Activated naive CD4-positive, alpha-beta T cell treated with anti-CD3 and anti-CD28 coated beads, Interleukin-2, amount 10 ng/mL, durations not matched to agents 7 days and 5 days (primary cell): Measurements from ENCODE around the gene CCDC154.

Experiments
- CTCF ChIA-PET: fragments of 350-600 bp; sonication (Branson Sonifier 250); formaldehyde crosslinking; loops from one replicate; lab custom pipeline; 2021; ENCODE audit warnings: antibody characterized with exemption; lab: Charles Lee
- DNase-seq: peaks from one replicate; pipeline ENCODE4 v3.0.0-alpha.2; 2020
- H3K27ac Mint-ChIP-seq: one replicate; pipeline ENCODE4 v1.8.0; 2021; ENCODE audit warnings: mild to moderate bottlenecking, moderate library complexity, mixed read lengths
- H3K27me3 Mint-ChIP-seq: one replicate; pipeline ENCODE4 v1.8.0; 2021; ENCODE audit warnings: mild to moderate bottlenecking, mixed read lengths
- H3K36me3 Mint-ChIP-seq: one replicate; pipeline ENCODE4 v1.8.0; 2021; ENCODE audit warnings: mixed read lengths
- H3K4me1 Mint-ChIP-seq: one replicate; pipeline ENCODE4 v1.8.0; 2021; ENCODE audit warnings: mixed read lengths
- H3K4me3 Mint-ChIP-seq: one replicate; pipeline ENCODE4 v1.8.0; 2021; ENCODE audit warnings: mild to moderate bottlenecking, moderate library complexity, mixed read lengths
- H3K9me3 Mint-ChIP-seq: one replicate; pipeline ENCODE4 v1.8.0; 2021; ENCODE audit warnings: mixed read lengths

The CCDC154 gene

DNA sequence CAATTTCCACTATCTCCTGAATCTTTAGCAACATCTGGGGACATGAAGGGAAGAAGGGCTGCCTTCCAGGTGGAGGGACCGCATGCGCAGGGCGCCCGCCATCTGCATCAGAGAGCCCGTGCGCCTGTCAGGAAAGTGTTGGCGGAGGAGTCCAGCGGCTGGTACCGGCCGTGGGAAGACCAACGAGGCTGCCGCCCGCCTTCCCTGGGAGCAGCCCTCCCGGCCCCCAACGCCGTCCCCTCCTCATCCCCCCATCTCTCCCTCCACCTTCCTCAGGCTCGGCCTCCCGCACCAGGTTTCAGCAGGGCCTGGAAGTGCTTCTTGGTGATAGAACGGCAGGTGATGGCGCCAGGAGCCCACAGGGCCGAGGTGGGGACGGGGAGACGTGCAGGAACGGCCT lies 21.7 kb upstream of the CCDC154 start:
- Mint-ChIP-seq H3K4me3 (no peak overlapping the region), H3K4me1 (peaks cover 5% of the 10 kb centered on the region), H3K27me3 (no peaks in the 10 kb centered on the region), H3K36me3 (peaks cover 4% of the 10 kb centered on the region), H3K9me3 (no peaks in the 10 kb centered on the region), H3K27ac (no peak overlapping the region)
- CTCF ChIA-PET = no interaction called here
- DNase-seq = no peak

GRCh38 chr16:1465567-1465915 lies 21.2 kb upstream of the CCDC154 start:
- Mint-ChIP-seq H3K4me1 (peaks cover 2% of the 10 kb centered on the region), H3K4me3 (no peak overlapping the region), H3K27me3 (no peaks in the 10 kb centered on the region), H3K27ac (no peak overlapping the region), H3K9me3 (no peaks in the 10 kb centered on the region), H3K36me3 (peaks cover 4% of the 10 kb centered on the region)
- no peak for DNase-seq
- CTCF ChIA-PET = no interaction called here

GRCh38 chr16:1464894-1465566 lies 20.7 kb upstream of the CCDC154 start:
- DNase-seq = no peak
- no peak overlapping the region for H3K4me3 Mint-ChIP-seq
- H3K27ac Mint-ChIP-seq = no peak overlapping the region
- CTCF ChIA-PET = no interaction called here
- H3K27me3 Mint-ChIP-seq = no peaks in the 10 kb centered on the region
- H3K36me3 Mint-ChIP-seq = peaks cover 4% of the 10 kb centered on the region
- no peaks in the 10 kb centered on the region for H3K9me3 Mint-ChIP-seq
- peaks cover 2% of the 10 kb centered on the region for H3K4me1 Mint-ChIP-seq

- H3K9me3 Mint-ChIP-seq = no peaks in the 10 kb centered on the region
- H3K4me1 Mint-ChIP-seq = no peaks in the 10 kb centered on the region
- DNase-seq = no peak
- CTCF ChIA-PET = no interaction called here
- no peak overlapping the region for H3K4me3 Mint-ChIP-seq
- no peak overlapping the region for H3K27ac Mint-ChIP-seq
- no peaks in the 10 kb centered on the region for H3K27me3 Mint-ChIP-seq
- H3K36me3 Mint-ChIP-seq = peaks cover 4% of the 10 kb centered on the region
Observed at GRCh38 chr16:1464196-1464893, 20.0 kb upstream of the CCDC154 start.

GRCh38 chr16:1461146-1461545 lies 16.8 kb upstream of the CCDC154 start:
- DNase-seq = no peak
- no peak overlapping the region for H3K4me3 Mint-ChIP-seq
- peaks cover 4% of the 10 kb centered on the region for H3K4me1 Mint-ChIP-seq
- no peak overlapping the region for H3K27ac Mint-ChIP-seq
- CTCF ChIA-PET = no interaction called here
- no peaks in the 10 kb centered on the region for H3K9me3 Mint-ChIP-seq
- H3K36me3 Mint-ChIP-seq = peaks cover 4% of the 10 kb centered on the region
- no peaks in the 10 kb centered on the region for H3K27me3 Mint-ChIP-seq

GRCh38 chr16:1460602-1461138 lies 16.3 kb upstream of the CCDC154 start:
- H3K36me3 Mint-ChIP-seq = peaks cover 4% of the 10 kb centered on the region
- H3K4me1 Mint-ChIP-seq = peaks cover 4% of the 10 kb centered on the region

DNA sequence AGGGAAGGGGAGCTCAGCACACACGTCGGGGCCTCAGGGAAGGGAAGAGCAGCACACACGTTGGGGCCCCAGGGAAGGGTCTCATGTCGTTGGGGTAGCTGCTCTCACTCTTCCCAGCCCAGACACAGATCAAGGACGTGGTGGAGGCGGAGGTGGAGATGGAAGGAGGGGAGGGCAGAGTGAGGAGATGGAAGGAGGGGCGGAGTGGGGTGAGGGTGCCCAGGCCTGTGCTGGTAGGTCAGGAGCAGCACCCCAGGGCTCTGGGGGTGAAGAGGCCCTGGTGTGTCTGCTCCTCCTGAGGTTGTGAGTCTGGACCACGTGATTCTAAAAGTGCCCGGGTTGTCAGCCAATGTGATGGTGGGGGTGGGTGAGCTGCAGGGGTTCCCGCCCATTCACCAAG lies 15.6 kb upstream of the CCDC154 start:
- Mint-ChIP-seq H3K36me3 (peaks cover 4% of the 10 kb centered on the region), H3K9me3 (no peaks in the 10 kb centered on the region), H3K27ac (no peak overlapping the region), H3K27me3 (no peaks in the 10 kb centered on the region), H3K4me1 (peaks cover 4% of the 10 kb centered on the region), H3K4me3 (no peak overlapping the region)
- DNase-seq = no peak
- CTCF ChIA-PET = no interaction called here

More at GRCh38 chr16:1460602-1461138, 16.3 kb upstream of the CCDC154 start:
- H3K27me3 Mint-ChIP-seq = no peaks in the 10 kb centered on the region
- CTCF ChIA-PET = no interaction called here
- no peak overlapping the region for H3K27ac Mint-ChIP-seq
- no peak overlapping the region for H3K4me3 Mint-ChIP-seq
- no peaks in the 10 kb centered on the region for H3K9me3 Mint-ChIP-seq
- DNase-seq = no peak

DNA sequence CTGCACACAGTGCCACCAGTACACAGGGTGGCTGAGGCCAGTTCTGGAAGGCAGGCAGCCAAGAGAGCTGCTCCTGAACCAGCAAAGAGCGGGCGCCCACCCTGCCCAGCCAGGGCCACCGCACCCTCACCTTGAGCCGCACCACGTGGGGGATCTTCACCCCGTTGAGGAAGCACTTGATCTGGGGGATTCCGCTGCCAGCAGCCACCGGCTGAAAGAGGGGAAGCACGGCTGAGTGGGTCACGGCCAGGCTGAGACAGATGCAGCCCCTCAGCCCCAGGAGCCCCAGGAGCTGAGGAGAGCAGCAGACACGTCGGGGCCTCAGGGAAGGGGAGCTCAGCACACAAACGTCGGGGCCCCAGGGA lies 14.6 kb upstream of the CCDC154 start:
- peaks cover 4% of the 10 kb centered on the region for H3K36me3 Mint-ChIP-seq
- DNase-seq = no peak
- CTCF ChIA-PET = no interaction called here
- no peaks in the 10 kb centered on the region for H3K27me3 Mint-ChIP-seq
- peaks cover 9% of the 10 kb centered on the region for H3K4me1 Mint-ChIP-seq
- H3K4me3 Mint-ChIP-seq = no peak overlapping the region
- H3K27ac Mint-ChIP-seq = no peak overlapping the region
- no peaks in the 10 kb centered on the region for H3K9me3 Mint-ChIP-seq

GRCh38 chr16:1458336-1458976 lies 14.1 kb upstream of the CCDC154 start:
- CTCF ChIA-PET = no interaction called here
- peaks cover 14% of the 10 kb centered on the region for H3K4me1 Mint-ChIP-seq
- no peak for DNase-seq
- H3K27me3 Mint-ChIP-seq = no peaks in the 10 kb centered on the region
- peaks cover 5% of the 10 kb centered on the region for H3K36me3 Mint-ChIP-seq
- no peaks in the 10 kb centered on the region for H3K9me3 Mint-ChIP-seq
- H3K27ac Mint-ChIP-seq = no peak overlapping the region
- no peak overlapping the region for H3K4me3 Mint-ChIP-seq

GRCh38 chr16:1457489-1458245 lies 13.3 kb upstream of the CCDC154 start:
- Mint-ChIP-seq H3K9me3 (no peaks in the 10 kb centered on the region), H3K4me1 (peaks cover 14% of the 10 kb centered on the region), H3K27ac (no peak overlapping the region), H3K27me3 (no peaks in the 10 kb centered on the region), H3K36me3 (peaks cover 4% of the 10 kb centered on the region), H3K4me3 (no peak overlapping the region)
- CTCF ChIA-PET = no interaction called here
- DNase-seq = no peak

- H3K27ac Mint-ChIP-seq = no peak overlapping the region
- CTCF ChIA-PET = no interaction called here
- H3K27me3 Mint-ChIP-seq = no peaks in the 10 kb centered on the region
- no peak for DNase-seq
- no peaks in the 10 kb centered on the region for H3K9me3 Mint-ChIP-seq
- H3K4me1 Mint-ChIP-seq = peaks cover 14% of the 10 kb centered on the region
- peaks cover 3% of the 10 kb centered on the region for H3K36me3 Mint-ChIP-seq
- H3K4me3 Mint-ChIP-seq = no peak overlapping the region
Observed at GRCh38 chr16:1456951-1457350, 12.6 kb upstream of the CCDC154 start.

- Mint-ChIP-seq H3K4me3 (no peak overlapping the region), H3K36me3 (peaks cover 3% of the 10 kb centered on the region), H3K27ac (no peak overlapping the region), H3K27me3 (no peaks in the 10 kb centered on the region), H3K4me1 (peaks cover 14% of the 10 kb centered on the region), H3K9me3 (no peaks in the 10 kb centered on the region)
- DNase-seq = no peak
- CTCF ChIA-PET = no interaction called here
Observed at GRCh38 chr16:1455190-1456171, 11.1 kb upstream of the CCDC154 start.

- H3K27ac Mint-ChIP-seq = peak overlapping the region; percentile 89
- no peak for DNase-seq
- peaks cover 14% of the 10 kb centered on the region for H3K4me1 Mint-ChIP-seq
- CTCF ChIA-PET = no interaction called here
- H3K27me3 Mint-ChIP-seq = no peaks in the 10 kb centered on the region
- peaks cover 3% of the 10 kb centered on the region for H3K36me3 Mint-ChIP-seq
- H3K4me3 Mint-ChIP-seq = no peak overlapping the region
- no peaks in the 10 kb centered on the region for H3K9me3 Mint-ChIP-seq
Observed at GRCh38 chr16:1454561-1454960, 10.2 kb upstream of the CCDC154 start.
